GM21723 (cell line): ENCODE measurements around the gene PHRF1.

ENCODE experiments used
- ATAC-seq: cut with Tn5 transposase; IDR thresholded peaks from one replicate; pipeline ENCODE4 v1.9.1; 2021; ENCODE audit warnings: mild to moderate bottlenecking, moderate library complexity; ENCODE audit not compliant: unreplicated experiment

The PHRF1 gene, protein sequence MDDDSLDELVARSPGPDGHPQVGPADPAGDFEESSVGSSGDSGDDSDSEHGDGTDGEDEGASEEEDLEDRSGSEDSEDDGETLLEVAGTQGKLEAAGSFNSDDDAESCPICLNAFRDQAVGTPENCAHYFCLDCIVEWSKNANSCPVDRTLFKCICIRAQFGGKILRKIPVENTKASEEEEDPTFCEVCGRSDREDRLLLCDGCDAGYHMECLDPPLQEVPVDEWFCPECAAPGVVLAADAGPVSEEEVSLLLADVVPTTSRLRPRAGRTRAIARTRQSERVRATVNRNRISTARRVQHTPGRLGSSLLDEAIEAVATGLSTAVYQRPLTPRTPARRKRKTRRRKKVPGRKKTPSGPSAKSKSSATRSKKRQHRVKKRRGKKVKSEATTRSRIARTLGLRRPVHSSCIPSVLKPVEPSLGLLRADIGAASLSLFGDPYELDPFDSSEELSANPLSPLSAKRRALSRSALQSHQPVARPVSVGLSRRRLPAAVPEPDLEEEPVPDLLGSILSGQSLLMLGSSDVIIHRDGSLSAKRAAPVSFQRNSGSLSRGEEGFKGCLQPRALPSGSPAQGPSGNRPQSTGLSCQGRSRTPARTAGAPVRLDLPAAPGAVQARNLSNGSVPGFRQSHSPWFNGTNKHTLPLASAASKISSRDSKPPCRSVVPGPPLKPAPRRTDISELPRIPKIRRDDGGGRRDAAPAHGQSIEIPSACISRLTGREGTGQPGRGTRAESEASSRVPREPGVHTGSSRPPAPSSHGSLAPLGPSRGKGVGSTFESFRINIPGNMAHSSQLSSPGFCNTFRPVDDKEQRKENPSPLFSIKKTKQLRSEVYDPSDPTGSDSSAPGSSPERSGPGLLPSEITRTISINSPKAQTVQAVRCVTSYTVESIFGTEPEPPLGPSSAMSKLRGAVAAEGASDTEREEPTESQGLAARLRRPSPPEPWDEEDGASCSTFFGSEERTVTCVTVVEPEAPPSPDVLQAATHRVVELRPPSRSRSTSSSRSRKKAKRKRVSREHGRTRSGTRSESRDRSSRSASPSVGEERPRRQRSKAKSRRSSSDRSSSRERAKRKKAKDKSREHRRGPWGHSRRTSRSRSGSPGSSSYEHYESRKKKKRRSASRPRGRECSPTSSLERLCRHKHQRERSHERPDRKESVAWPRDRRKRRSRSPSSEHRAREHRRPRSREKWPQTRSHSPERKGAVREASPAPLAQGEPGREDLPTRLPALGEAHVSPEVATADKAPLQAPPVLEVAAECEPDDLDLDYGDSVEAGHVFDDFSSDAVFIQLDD (N-terminal part only)

DNA sequence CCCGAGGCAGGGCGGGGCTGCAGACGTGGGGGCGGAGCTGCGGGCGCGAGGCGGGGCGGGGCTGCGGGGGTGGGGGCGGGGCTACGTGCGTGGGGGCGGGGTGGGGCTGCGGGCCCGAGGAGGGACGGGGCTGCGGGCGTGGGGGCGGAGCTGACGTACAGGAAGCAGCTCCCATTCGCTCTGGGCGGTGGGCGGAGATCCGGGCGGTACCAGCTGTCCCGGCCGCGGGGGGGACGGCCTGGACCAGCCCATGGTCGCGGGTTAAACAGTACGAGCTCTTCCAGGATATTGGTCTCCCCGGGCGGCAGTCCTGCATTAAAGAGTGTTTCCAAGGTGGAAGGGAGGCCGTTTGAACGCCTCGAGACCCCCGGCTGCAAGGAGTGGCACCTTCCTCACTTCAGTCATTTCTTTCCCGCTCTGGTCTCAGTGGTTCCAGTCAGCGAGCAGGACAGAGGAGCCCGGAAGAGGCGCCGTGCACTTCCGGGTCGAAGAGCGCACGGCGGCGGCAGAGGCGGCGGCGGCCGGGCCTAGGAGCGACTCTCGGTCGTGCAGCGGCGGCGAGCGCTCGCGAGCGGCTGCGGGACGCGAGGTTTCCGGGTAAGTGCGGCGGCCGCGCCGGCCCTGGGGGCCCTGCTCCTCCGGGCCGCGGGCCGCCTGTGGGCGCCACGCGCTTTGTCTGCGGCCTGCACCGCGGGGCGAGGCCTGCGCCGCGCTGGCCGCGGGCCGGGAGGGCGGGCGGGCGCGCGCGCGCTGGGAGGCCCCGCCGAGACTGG, at the start of gene PHRF1:
PHRF1 (plus strand) TSS at position 475 of the 773 bp plus-strand sequence. CDS start 5,043 bp downstream, outside the sequence.
- ATAC-seq: peak; percentile 80

DNA sequence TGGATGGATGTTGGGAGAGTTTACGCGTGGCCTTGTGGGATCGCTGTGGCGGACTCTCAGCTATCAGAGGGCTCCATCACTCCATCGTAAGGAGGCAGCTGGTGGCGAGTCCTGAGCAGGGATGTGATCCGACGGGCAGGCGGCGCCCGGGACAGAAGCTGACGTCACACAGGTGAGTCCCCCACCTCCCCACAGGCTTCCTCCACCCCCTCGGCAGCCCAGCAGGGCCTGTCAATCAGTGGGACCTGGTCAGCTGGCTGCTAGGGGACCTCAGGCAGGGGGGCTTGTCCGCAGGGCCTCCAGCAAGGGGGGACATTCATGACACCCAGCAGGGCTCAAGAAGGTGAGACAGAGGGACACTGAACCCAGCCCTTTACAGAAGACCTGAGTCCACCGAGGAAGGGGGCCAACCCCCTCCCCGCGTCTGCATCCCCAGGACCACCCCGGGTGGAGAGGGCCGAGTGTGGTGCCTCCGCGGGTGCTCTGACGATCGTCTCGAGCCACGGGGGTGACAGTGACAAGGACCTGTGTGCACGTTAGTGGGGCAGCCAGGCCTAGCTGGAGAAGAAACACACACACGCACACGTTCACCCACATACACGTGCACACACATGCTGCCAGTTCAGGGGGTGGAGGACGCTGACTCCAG, 48.0 kb upstream of the PHRF1 start:
- ATAC-seq: no peak

DNA sequence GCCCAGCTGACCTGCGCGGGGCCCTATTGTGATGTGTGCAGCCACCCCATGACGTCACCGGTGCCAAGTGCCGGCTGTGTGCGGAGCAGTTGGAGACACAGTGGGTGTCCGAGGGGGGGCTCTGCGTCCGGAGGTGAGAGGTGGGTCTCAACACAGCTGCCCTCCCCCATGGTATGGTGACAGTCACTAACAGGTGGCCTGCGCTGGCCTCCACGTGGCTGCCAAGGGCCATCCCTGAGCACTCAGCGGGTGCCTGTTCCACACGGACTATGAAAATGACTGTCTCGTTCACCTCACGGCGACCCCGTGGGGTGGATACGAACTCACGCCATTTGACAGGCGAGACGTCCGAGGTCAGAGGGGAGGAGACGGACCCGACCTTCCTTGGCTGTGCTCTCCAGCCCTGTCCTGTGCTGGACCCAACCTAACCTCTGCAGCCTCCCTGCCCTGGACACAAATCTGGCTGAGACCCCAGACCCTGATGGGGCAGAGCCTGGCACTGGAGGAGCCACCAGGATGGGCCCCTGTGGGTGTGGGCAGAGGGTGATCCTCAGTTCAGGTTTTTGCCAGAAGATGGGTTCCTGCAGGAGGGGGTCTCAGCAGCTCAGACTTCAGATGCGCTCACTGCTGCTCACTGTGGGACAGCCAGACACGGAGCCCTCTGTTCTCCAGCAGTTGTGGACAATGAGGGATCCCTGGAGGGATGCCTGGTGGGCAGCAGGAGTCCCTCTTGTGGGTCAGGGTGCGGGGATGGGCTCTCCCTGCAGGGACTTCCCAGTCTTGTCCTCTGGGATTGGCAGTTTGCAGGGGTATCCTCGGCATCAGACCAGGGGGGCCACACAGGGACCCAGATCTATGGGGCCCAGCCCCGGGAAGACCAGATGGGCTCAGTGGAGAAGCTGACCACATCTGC, 47.2 kb upstream of the PHRF1 start:
- ATAC-seq: no peak

DNA sequence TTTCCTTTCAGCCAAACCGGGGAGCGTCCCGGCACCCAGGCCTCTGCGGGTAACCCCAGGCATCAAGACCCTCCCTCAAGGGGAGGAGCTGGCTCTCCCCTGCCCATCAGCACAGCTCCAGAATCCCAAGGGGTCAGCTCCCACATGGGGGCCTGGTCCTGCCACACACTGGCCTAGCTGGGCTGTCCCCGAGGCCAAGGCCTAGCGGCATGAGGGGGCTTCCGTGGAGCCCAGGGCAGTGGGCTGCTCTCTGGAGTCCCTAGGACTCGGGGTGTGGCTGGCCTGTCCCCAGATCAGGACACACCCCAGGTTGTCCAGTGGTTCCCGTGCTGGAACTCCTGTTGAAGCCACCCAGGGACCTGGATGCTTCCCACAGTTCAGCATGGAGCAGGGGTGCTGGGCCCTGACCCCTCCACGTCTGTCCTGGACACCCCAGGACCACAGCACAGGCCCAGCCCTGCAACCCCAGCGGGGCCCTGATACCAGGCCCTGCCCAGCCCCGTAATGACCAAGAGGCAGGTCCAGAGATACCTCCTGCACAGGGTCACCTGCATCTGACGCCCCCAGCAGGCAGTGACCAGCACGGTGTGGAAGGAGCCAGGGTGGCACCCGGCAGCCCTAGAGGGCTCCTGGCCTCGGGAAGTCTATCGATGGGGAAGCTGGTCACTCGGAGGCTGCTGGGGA, 46.4 kb upstream of the PHRF1 start:
- no peak for ATAC-seq

DNA sequence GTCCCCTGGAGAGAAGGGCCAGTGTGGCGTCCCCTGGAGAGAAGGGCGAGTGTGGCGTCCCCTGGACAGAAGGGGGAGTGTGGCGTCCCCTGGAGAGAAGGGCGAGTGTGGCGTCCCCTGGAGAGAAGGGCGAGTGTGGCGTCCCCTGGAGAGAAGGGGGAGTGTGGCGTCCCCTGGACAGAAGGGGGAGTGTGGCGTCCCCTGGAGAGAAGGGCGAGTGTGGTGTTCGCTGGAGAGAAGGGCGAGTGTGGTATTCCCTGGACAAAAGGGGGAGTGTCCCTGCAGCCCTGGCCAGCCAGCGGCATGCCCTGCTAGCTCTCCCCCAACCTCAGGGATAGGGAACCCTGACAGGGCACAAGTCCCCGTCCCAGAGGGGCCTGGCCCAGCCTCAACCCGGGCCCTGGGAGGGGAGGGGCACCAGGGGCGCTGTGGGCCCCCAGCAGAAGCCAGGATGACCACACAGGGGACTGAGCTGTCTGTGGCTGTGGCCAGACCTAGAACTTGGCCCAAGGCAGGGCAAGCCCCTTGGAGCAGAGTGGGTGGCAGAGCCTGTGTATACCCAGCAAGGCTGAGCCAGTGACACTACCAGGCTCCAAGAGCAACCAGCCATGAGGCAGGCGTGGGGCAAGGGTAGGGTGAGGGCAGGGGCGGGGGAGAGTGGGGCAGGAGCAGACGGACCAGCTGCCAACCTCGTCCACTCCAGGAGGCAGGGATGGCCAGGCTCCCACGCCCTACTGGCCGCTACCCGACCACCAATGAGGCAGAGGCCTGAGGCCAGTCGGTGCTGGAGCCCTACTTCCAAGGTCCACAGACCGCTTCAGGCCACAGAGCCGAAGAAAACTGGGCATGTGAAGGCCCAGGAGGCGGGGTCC, 45.1 kb upstream of the PHRF1 start:
- ATAC-seq: no peak

DNA sequence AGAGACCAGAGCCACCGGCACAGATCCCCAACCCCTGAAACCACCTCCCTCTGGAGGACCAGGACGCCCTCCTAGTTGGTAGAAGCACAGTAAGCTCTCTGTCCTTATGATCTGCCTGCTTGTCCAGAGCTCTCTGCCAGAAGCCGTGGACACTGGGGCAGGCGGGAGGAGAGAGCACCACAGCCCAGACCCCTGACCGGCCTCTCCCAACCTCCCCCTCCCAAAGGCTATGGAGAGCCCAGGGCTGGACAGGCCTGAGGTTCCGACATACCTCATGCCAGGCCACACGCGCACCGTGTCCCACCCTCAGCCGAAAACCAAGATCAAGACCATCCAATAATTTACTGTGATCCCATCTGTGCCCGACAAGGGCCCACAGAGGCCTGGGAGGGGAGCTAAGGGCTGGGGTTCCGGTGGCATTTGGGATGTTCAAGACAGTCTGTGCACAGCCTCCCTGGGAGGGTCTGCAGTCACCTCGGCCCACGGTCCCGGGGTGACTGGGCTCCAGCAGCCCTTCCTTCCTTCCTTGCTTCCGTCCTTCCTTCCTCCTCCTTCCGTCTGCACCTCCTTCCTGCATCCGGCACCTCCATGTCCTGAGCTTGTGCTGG, 44.2 kb upstream of the PHRF1 start:
- ATAC-seq: no peak

DNA sequence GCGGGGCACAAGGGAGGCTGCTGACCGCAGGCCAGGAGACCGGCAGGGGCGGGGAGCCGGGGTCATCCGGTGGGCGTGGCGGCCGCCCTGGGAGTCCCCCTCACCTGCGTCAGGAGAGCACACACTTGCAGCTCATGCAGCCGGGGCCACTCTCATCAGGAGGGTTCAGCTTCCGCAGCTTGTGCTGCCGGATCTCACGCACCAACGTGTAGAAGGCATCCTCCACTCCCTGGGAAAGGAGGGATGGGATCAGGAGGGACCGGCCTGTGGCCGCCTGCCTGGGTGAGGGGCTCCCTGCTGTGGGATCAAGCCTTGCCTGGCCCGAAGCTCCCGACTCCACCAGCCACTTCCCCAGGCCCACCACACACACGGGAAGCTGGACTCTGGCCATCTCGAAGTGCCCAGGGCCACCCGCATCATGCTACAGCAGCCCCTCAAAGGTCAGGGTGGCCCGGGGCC, 43.7 kb upstream of the PHRF1 start:
- no peak for ATAC-seq

DNA sequence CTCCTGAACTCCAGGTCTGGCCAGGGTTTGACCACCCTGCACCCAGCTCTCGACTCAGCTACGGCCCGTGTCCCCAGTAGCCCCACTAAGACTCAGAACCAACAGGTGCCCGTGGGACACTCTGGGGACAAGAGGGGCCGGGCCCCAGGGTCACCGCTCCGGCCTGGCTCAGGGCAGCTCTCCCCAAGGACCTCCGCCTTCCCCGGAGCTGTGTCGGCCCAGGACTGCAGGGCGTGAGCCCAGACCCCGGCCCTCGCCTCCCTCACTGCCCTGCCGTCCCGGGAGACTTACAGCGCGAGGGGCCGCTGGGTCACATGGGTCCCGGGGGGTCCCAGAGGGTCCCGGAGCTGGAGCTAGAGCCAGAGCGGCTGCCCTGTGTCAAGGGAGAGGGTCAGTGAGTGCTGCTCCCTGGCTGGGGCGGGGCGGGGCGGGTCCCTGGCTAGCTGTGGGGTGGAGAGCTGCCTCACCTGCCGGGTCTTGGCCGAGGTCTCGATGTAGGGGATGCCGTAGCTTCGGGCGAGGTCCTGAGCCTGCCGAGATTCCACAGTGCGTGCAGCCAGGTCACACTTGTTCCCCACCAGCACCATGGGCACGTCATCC, 43.2 kb upstream of the PHRF1 start:
- no peak for ATAC-seq

DNA sequence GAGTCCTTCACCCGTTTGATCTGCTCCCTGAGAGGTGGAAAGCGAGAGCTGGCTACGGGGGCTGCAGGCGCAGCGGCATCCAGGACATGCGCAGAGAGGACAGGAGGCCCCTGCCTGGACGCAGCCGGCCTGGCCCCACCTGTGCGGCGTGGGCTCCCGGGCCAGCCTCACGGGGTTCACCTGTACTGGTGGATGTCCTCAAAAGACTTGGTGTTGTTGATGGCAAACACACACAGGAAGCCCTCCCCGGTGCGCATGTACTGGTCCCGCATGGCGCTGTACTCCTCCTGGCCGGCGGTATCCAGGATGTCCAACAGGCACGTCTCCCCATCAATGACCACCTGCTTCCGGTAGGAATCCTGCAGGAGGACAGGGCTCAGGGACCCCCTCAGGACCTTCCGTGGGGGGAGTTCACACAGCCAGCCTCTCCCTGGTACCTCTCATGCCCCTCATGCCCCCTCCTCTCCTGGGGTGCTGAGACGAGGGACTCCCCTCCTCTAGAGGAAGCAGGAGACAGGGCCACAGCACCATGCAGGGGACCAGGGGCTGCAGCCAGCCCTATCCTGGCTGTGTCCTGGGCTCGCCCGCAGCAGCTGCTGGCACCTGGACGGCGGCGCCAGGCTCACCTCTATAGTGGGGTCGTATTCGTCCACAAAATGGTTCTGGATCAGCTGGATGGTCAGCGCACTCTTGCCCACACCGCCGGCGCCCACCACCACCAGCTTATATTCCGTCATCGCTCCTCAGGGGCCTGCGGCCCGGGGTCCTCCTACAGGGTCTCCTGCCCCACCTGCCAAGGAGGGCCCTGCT, 42.5 kb upstream of the PHRF1 start:
- no peak for ATAC-seq

DNA sequence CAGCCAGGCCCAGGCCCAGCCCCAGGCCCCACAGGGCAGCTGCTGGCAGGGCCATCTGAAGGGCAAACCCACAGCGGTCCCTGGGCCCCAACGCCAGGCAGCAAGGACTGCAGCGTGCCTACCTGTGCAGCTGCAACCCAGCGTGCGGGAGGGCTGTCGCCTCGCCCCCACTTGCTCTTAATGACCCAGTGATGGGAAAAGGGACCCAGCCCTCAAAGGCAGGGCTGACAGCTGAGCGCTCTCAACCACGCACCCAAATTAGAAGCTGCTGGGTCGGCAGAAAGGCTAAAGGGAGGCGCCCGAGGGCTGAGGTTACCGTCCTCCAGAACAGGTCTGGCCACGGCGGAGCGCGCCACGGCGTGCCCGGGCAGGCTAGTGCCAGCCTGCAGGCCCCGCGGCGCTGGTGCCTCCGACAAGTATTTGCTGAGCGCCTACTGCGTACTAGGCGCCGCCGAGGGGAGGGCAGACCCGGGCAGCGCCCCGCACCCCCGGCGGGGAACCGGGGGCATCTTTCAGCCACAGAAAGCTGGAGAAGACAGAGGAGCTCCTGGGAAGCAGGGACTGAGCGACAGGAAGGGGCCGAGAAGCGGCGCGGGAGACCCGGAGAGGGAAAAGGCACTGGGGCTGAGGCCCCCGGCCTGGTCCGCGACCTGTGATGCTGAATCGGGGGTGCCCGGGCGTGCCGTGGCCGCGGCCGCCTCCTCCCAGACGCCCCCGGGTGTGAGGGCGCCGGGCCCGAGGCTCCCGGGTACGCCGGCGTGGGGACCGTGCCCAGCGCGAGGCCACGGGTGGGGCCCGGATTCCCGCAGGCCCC, 41.7 kb upstream of the PHRF1 start:
- no peak for ATAC-seq

DNA sequence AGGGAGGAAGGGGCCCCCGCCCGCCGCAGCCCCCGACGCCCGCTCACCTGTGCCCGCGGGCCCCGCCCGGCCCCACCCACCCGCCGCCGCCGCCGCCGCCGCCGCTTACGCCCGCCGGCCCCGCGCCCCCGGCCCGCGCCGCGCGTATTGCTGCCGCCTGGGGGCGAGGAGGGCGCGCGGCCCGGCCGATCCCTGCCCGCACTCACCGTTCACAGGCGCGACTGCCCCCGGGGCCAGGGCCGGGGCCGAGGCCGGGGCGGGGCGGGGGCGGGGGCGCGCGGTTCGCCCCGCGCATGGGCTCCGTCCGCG, 41.1 kb upstream of the PHRF1 start:
- ATAC-seq: no peak

DNA sequence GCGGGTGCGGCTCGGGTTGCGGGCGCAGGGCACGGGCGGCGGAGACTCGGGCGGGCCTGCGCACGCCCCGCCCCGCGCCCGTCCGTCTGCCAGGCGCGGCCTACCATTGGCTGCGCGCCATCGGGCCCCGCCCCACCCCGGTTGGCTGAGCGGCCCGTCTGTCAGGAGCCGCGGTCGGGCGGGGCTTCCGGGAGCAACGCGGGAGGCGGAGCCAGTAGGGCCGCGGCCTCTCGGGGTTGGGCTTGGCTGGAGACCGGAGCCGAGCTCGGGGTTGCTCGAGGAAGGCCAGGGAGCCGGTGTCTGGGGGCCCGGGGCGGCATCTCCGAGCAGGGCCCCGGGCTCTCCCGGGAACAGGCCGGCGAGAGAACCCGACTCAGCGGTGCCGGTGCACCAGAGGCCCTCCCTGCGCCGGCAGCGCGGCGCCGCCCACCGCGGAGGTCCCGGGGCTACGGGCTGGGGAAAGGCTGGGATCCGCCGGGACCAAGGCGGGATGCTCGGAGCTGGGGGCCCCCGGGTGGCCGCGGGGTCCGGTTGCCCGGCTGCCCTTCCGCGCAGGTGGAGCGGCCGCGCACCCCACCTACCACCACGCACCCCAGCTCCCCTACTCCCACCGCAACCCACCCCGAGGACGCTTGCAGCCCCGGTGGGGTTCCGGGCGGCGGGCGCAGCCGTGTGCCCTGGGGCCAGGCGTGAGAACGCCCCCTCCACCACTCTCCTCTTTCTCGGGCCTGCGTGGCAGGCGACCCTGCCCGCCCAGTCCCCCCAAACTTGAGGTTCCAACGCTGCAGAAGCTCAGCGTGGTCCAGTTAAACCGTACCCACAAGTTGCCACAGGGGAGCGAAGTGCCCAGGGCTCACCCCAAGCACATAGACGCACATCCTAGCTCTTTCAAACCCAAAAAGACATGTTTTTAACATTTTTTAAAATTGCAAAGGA, 40.5 kb upstream of the PHRF1 start, which contains the start of gene HRAS:
HRAS (minus strand) TSS at position 58 of the 936 bp plus-strand sequence.
- ATAC-seq: peak; percentile 70

DNA sequence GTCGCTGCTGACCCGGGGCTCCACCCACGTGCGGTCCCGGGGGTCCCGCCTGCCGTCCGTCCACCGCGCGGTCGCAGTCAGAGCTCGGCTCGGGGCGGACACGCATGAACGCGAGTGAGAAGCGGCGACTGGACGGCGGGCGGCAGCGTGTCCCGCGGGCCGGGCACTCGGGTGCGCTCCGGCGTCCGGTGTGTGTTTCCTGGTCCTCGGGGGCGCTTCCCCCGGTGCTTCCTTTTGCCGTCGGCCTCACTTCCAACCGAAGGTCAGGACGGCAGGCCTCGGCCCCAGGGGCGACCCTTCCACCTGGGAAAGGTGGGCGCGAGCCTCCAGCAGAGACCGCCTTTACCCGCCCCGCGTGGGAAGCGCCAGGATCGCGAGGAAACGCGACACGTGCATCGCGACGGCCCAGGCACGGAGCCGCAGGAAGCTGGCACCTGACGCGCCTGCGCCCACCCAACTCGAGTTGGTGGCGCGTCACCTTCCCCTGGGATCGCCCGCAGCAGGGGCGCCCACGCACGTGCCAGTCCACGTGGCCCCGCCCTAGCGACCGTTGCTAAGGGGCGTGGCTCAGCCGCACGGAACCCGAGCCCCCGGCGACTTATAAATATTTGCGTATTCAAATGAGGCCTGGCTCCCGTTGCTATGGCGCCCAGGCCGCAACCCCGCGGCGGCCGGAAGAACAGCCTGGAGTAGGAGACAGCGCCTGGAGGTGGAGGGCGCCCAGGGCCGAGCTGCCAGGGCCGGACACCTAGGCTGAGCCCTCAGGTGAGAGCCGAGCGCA, 39.2 kb upstream of the PHRF1 start, which contains the start of gene LRRC56:
LRRC56 (plus strand) TSS at position 687 of the 781 bp plus-strand sequence. CDS start 3,158 bp downstream, outside the sequence.
- peak; percentile 55 for ATAC-seq
